Measurements from ENCODE around the gene PSEN1. TPM values are rescaled to one million over a fixed set of nuclear protein-coding genes. Genes with fewer than 3 reads are reported as not detected.

PSEN1 gene
- total RNA-seq, 4 donors from 2014 or later: 46.5 to 90.9 (median 62.0) TPM

- DNase-seq (ENCODE audit: low spot score in 2 of 2): no peak
- no peaks in the 10 kb centered on the region for H3K9me3 ChIP-seq
- 80% methylated on average over 3 of the region's 3 CpGs for WGBS
- no peaks in the 10 kb centered on the region for H3K27me3 ChIP-seq
- peaks cover 38% of the 10 kb centered on the region for H3K36me3 ChIP-seq
- H3K27ac ChIP-seq: no peak overlapping the region
- H3K4me1 ChIP-seq: no peaks in the 10 kb centered on the region
- TF ChIP-seq EP300 (IDR thresholded peaks at IDR 0.05): no peak
- TF ChIP-seq CTCF (IDR thresholded peaks at IDR 0.05): no peak
- no peak for TF ChIP-seq POLR2A (IDR thresholded peaks at IDR 0.05)
- no peak for TF ChIP-seq POLR2AphosphoS5 (IDR thresholded peaks at IDR 0.05)
- H3K4me3 ChIP-seq: no peak overlapping the region
Observed at GRCh38 chr14:73125746-73126145, 10.6 kb upstream of the PSEN1 start.

DNA sequence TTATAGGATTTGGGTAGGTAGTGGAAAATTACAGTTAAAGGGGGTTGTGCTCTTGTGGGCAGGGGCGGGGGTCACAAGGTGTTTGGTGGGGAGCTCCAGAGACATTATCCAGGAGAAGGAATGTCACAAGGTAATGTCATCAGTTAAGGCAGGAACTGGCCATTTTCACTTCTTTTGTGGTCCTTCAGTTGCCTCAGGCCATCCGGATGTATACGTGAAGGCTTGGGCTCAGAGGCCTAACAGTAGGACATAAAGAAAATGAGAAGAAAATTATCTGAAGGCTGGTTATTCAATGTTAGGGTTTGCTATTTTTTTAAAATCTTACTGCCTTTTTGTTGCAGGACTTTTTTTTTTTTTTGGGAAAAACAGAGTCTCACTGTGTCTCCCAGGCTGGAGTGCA is 2.5 kb upstream of the PSEN1 start:
- TF ChIP-seq POLR2A (IDR thresholded peaks at IDR 0.05): no peak
- TF ChIP-seq EP300 (IDR thresholded peaks at IDR 0.05): no peak
- TF ChIP-seq CTCF (IDR thresholded peaks at IDR 0.05): no peak
- TF ChIP-seq POLR2AphosphoS5 (IDR thresholded peaks at IDR 0.05): no peak
- Histone ChIP-seq H3K36me3 (no peaks in the 10 kb centered on the region), H3K4me3 (no peak overlapping the region), H3K4me1 (peaks cover 12% of the 10 kb centered on the region), H3K9me3 (no peaks in the 10 kb centered on the region), H3K27ac (no peak overlapping the region), H3K27me3 (no peaks in the 10 kb centered on the region)
- DNase-seq (ENCODE audit: low spot score in 2 of 2): no peak
- WGBS: 88% methylated on average over 3 of the region's 3 CpGs

GRCh38 chr14:73136085-73136386 is 271 bp upstream of the PSEN1 start:
- TF ChIP-seq CTCF (IDR thresholded peaks at IDR 0.05): no peak
- 3% methylated on average over 9 of the region's 16 CpGs for WGBS
- H3K27ac ChIP-seq: peak overlapping the region; percentile 96
- H3K36me3 ChIP-seq: no peaks in the 10 kb centered on the region
- no peak for DNase-seq (ENCODE audit: low spot score in 2 of 2)
- no peaks in the 10 kb centered on the region for H3K9me3 ChIP-seq
- H3K4me3 ChIP-seq: peak overlapping the region; percentile 78
- H3K4me1 ChIP-seq: peaks cover 18% of the 10 kb centered on the region
- no peaks in the 10 kb centered on the region for H3K27me3 ChIP-seq

GRCh38 chr14:73140811-73141323 is 4.6 kb downstream of the PSEN1 start:
- no peaks in the 10 kb centered on the region for H3K9me3 ChIP-seq
- TF ChIP-seq POLR2A (IDR thresholded peaks at IDR 0.05) (no peak), CTCF (IDR thresholded peaks at IDR 0.05) (no peak), EP300 (IDR thresholded peaks at IDR 0.05) (no peak), POLR2AphosphoS5 (IDR thresholded peaks at IDR 0.05) (no peak)
- no peaks in the 10 kb centered on the region for H3K36me3 ChIP-seq
- no peaks in the 10 kb centered on the region for H3K27me3 ChIP-seq
- no peak overlapping the region for H3K27ac ChIP-seq
- H3K4me3 ChIP-seq: no peak overlapping the region
- no peak for DNase-seq (ENCODE audit: low spot score in 2 of 2)
- peaks cover 27% of the 10 kb centered on the region for H3K4me1 ChIP-seq
- 94% methylated on average over 1 of the region's 1 CpG for WGBS

- no peaks in the 10 kb centered on the region for H3K36me3 ChIP-seq
- H3K27ac ChIP-seq: no peak overlapping the region
- H3K4me3 ChIP-seq: no peak overlapping the region
- TF ChIP-seq CTCF (IDR thresholded peaks at IDR 0.05): no peak
- TF ChIP-seq EP300 (IDR thresholded peaks at IDR 0.05): no peak
- no peak for TF ChIP-seq POLR2A (IDR thresholded peaks at IDR 0.05)
- no peak for TF ChIP-seq POLR2AphosphoS5 (IDR thresholded peaks at IDR 0.05)
- H3K27me3 ChIP-seq: no peaks in the 10 kb centered on the region
- no peak for DNase-seq (ENCODE audit: low spot score in 2 of 2)
- H3K9me3 ChIP-seq: no peaks in the 10 kb centered on the region
- 73% methylated on average over 2 of the region's 2 CpGs for WGBS
- H3K4me1 ChIP-seq: peaks cover 26% of the 10 kb centered on the region
Observed at GRCh38 chr14:73142216-73142615, 5.9 kb downstream of the PSEN1 start.

All from suprapubic skin (tissue), 4 donors.